ENCODE measurements around the gene FBXO39. TPM values are rescaled to one million over a fixed set of nuclear protein-coding genes. Genes with fewer than 3 reads are reported as not detected.

FBXO39 gene
- total RNA-seq, 1 experiment from 2014 or later = not detected

DNA sequence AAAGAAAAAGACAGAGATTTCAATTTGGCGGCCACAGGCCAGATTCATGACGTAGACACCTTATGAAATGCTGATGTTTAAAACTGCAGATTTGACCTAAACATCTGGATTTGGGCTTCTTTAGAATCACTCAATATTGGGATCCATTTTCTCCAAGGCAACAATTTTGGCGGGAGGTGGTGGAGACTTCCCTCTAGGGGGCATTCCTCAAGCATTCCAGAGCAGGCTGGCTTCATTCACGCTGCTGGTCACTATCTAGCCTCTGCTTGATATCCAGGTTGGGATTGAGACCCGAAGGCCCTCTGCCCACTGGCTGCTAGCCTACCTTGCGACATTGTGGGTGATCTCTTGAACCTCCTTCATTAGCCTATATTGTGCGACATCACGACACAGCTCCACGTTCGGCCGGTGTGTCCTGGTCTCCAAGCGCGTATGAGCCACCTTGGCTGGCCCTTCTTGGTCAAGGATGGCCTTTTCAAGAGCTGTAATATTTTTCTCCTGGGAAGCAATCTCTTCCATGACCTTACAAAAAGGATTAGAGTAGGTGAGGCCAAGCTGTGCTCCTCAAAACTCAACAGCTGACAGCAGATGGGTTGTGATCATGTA is 24.5 kb downstream of the FBXO39 start:
- ATAC-seq = no peak; the same call in 1 of the 2 replicates
- H3K4me3 ChIP-seq (replicated peaks in 1 of 2; ENCODE audit: low read depth in 1 of 2, low read length in 2 of 2) = no peak overlapping the region
- ChIA-PET POLR2A (no interaction called here), CTCF (no interaction called here), RAD21 (ENCODE audit: low non-redundant PET in 1 of 2, low total read pairs in 2 of 2, uncharacterized antibody in 2 of 2, unreplicated experiment in 2 of 2) (no interaction called here)
- H3K27me3 ChIP-seq (ENCODE audit: insufficient read depth, low read length) = peaks cover 13% of the 10 kb centered on the region; the same call in 1 of the 2 replicates
- no peaks in the 10 kb centered on the region for H3K9me3 ChIP-seq (ENCODE audit: control insufficient read depth in 1 of 2, insufficient read depth in 1 of 2, low read depth in 1 of 2, low read length in 2 of 2)
- no peak overlapping the region for H3K9ac ChIP-seq (ENCODE audit: low read length)
- no peak overlapping the region for H3K4me2 ChIP-seq (ENCODE audit: low read length)
- no TSS peak for BruUV-seq (replicated peaks)
- no peaks in the 10 kb centered on the region for H4K20me1 ChIP-seq (ENCODE audit: insufficient read depth)
- no peak for DNase-seq (ENCODE audit: low read depth, low spot score)
- H3K4me1 ChIP-seq (ENCODE audit: control insufficient read depth in 1 of 2, insufficient read depth in 2 of 2, low read length in 2 of 2) = no peaks in the 10 kb centered on the region
- intact Hi-C loops (cut with micrococcal nuclease) = no loop called here
- TF ChIP-seq, protein P1, sequence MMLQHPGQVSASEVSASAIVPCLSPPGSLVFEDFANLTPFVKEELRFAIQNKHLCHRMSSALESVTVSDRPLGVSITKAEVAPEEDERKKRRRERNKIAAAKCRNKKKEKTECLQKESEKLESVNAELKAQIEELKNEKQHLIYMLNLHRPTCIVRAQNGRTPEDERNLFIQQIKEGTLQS (IDR thresholded peaks at IDR 0.05) = no peak
- TF ChIP-seq, protein P2, sequence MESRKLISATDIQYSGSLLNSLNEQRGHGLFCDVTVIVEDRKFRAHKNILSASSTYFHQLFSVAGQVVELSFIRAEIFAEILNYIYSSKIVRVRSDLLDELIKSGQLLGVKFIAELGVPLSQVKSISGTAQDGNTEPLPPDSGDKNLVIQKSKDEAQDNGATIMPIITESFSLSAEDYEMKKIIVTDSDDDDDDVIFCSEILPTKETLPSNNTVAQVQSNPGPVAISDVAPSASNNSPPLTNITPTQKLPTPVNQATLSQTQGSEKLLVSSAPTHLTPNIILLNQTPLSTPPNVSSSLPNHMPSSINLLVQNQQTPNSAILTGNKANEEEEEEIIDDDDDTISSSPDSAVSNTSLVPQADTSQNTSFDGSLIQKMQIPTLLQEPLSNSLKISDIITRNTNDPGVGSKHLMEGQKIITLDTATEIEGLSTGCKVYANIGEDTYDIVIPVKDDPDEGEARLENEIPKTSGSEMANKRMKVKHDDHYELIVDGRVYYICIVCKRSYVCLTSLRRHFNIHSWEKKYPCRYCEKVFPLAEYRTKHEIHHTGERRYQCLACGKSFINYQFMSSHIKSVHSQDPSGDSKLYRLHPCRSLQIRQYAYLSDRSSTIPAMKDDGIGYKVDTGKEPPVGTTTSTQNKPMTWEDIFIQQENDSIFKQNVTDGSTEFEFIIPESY (IDR thresholded peaks at IDR 0.05; ENCODE audit: extremely low read depth, insufficient replicate concordance, low read length) = no peak
- TF ChIP-seq CEBPB (IDR thresholded peaks at IDR 0.05; ENCODE audit: low read depth) = no peak
- no peak for TF ChIP-seq CBX3 (IDR thresholded peaks at IDR 0.05; ENCODE audit: low read depth)
- TF ChIP-seq EZH2 (IDR thresholded peaks at IDR 0.05) = no peak
- no peak for TF ChIP-seq SRF (IDR thresholded peaks at IDR 0.05; ENCODE audit: low read depth)
- TF ChIP-seq ELF1 (IDR thresholded peaks at IDR 0.05; ENCODE audit: borderline replicate concordance, low read depth) = no peak
- TF ChIP-seq EGR1 (IDR thresholded peaks at IDR 0.05; ENCODE audit: low read depth) = no peak
- TF ChIP-seq EZH2phosphoT487 (IDR thresholded peaks at IDR 0.05; ENCODE audit: borderline replicate concordance) = no peak
- TF ChIP-seq, protein P3, sequence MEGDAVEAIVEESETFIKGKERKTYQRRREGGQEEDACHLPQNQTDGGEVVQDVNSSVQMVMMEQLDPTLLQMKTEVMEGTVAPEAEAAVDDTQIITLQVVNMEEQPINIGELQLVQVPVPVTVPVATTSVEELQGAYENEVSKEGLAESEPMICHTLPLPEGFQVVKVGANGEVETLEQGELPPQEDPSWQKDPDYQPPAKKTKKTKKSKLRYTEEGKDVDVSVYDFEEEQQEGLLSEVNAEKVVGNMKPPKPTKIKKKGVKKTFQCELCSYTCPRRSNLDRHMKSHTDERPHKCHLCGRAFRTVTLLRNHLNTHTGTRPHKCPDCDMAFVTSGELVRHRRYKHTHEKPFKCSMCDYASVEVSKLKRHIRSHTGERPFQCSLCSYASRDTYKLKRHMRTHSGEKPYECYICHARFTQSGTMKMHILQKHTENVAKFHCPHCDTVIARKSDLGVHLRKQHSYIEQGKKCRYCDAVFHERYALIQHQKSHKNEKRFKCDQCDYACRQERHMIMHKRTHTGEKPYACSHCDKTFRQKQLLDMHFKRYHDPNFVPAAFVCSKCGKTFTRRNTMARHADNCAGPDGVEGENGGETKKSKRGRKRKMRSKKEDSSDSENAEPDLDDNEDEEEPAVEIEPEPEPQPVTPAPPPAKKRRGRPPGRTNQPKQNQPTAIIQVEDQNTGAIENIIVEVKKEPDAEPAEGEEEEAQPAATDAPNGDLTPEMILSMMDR (IDR thresholded peaks at IDR 0.05 in 2 of 3, conservative IDR thresholded peaks at IDR 0.05 in 1 of 3; ENCODE audit: borderline replicate concordance in 1 of 3, insufficient read depth in 1 of 3, low read depth in 2 of 3, low read length in 2 of 3) = no peak
- H3K27ac ChIP-seq (ENCODE audit: low read depth, low read length) = no peak overlapping the region
- H3K79me2 ChIP-seq (ENCODE audit: insufficient read depth, low read length) = no peaks in the 10 kb centered on the region
- no peak overlapping the region for H2AFZ ChIP-seq (ENCODE audit: low read depth, low read length, poor library complexity, severe bottlenecking)
- H3K9me2 ChIP-seq (ENCODE audit: insufficient read depth) = no peaks in the 10 kb centered on the region
- no peaks in the 10 kb centered on the region for H3K36me3 ChIP-seq (ENCODE audit: control insufficient read depth in 1 of 2, insufficient read depth in 2 of 2, low read length in 2 of 2)
